ENCODE measurements around the gene PBRM1. TPM values are rescaled to one million over a fixed set of nuclear protein-coding genes. Genes with fewer than 3 reads are reported as not detected.

The PBRM1 gene
- total and polyA plus RNA-seq, 8 donors: 6.0 to 130 (median 64.9) TPM

DNA sequence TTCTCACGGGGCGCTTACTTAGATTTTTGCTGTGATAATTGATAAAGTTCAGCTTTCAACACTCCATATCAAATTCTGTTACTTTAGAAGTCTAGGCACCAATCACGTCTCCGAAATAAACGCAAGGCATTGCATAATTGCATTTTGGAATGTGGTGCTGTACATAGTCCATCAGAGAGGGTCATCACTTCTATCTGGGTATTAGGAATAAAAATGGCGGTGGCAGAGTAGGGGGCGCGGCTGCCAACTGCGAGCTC lies 149.7 kb downstream of the PBRM1 start:
- Histone ChIP-seq H3K4me3 (peak overlapping the region; percentile 19 to 80 (median 50)), H3K36me3 (peaks cover 0 to 13% (median 7%) of the 10 kb centered on the region in 4 donors), H3K4me1 (peaks cover 43 to 82% (median 71%) of the 10 kb centered on the region in 4 donors), H3K27ac (peak overlapping the region in 3 of 5 donors; percentile 89 to 96 (median 89)), H3K27me3 (peaks cover 0 to 13% (median 0%) of the 10 kb centered on the region in 3 donors), H3K9me3 (no peaks in the 10 kb centered on the region)
- DNase-seq: no peak
- WGBS, 5 donors: 5 to 13% (median 10%) methylated on average over 9 of the region's 9 CpGs
- no peak for TF ChIP-seq EP300 (IDR thresholded peaks at IDR 0.05)
- no peak for TF ChIP-seq POLR2AphosphoS5 (IDR thresholded peaks at IDR 0.05)
- TF ChIP-seq POLR2A (IDR thresholded peaks at IDR 0.05): no peak
- TF ChIP-seq, protein P1, sequence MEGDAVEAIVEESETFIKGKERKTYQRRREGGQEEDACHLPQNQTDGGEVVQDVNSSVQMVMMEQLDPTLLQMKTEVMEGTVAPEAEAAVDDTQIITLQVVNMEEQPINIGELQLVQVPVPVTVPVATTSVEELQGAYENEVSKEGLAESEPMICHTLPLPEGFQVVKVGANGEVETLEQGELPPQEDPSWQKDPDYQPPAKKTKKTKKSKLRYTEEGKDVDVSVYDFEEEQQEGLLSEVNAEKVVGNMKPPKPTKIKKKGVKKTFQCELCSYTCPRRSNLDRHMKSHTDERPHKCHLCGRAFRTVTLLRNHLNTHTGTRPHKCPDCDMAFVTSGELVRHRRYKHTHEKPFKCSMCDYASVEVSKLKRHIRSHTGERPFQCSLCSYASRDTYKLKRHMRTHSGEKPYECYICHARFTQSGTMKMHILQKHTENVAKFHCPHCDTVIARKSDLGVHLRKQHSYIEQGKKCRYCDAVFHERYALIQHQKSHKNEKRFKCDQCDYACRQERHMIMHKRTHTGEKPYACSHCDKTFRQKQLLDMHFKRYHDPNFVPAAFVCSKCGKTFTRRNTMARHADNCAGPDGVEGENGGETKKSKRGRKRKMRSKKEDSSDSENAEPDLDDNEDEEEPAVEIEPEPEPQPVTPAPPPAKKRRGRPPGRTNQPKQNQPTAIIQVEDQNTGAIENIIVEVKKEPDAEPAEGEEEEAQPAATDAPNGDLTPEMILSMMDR (IDR thresholded peaks at IDR 0.05): no peak
- intact Hi-C loops (cut with DNase I; ENCODE audit: low total_unique reads): no loop called here

DNA sequence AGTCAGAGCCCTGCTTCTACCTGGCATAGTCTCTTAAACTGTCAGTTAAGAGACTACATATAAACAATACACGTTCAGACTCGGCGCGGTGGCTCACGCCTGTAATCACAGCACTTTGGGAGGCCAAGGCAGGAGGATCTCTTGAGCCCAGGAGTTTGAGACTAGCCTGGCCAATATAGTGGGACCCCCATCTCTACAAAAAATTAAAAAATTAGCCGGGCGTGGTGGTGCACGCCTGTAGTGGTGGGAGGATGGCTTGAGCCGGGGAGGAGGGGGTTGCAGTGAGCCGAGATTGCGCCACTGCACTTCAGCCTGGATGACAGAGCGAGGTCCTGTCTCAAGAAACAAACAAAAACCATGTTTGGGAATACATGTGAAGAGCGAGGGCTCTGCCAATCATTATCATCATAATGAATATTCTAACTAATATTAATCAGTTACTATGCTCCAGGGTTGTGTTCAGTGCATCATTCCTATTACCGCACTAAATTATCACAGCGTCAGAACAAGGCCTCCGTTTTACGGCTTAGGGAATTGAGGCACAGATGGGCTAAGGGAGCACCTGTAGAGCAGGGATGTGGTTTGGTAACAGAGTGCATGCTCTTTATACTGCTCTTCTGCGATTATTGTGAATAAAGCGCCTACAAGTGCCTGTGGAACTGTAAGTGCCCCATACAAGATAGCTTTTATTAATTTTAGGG lies 150.2 kb downstream of the PBRM1 start:
- DNase-seq: peak in 1 of 2 donors; percentile 8
- peak overlapping the region in 3 of 5 donors; percentile 89 to 96 (median 89) for H3K27ac ChIP-seq
- H3K27me3 ChIP-seq: peaks cover 0 to 13% (median 0%) of the 10 kb centered on the region in 3 donors
- peaks cover 43 to 85% (median 70%) of the 10 kb centered on the region in 4 donors for H3K4me1 ChIP-seq
- intact Hi-C loops (cut with DNase I; ENCODE audit: low total_unique reads): no loop called here
- 87 to 91% (median 91%) methylated on average over 19 of the region's 19 CpGs for WGBS, 5 donors
- peak overlapping the region; percentile 19 to 80 (median 50) for H3K4me3 ChIP-seq
- H3K36me3 ChIP-seq: peaks cover 0 to 8% (median 2%) of the 10 kb centered on the region in 4 donors
- H3K9me3 ChIP-seq: no peaks in the 10 kb centered on the region
- TF ChIP-seq POLR2A (IDR thresholded peaks at IDR 0.05) (no peak), EP300 (IDR thresholded peaks at IDR 0.05) (no peak), POLR2AphosphoS5 (IDR thresholded peaks at IDR 0.05) (no peak)
- TF ChIP-seq, protein P1 (IDR thresholded peaks at IDR 0.05): no peak

- intact Hi-C loops (cut with DNase I; ENCODE audit: low total_unique reads): no loop called here
- WGBS, 5 donors: 47 to 60% (median 56%) methylated on average over 43 to 57 of the region's 57 CpGs
- H3K36me3 ChIP-seq: no peaks in the 10 kb centered on the region
- H3K4me1 ChIP-seq: peaks cover 38 to 84% (median 68%) of the 10 kb centered on the region in 4 donors
- peaks cover 0 to 13% (median 0%) of the 10 kb centered on the region in 3 donors for H3K27me3 ChIP-seq
- TF ChIP-seq POLR2AphosphoS5 (IDR thresholded peaks at IDR 0.05) (no peak), EP300 (IDR thresholded peaks at IDR 0.05) (no peak), POLR2A (IDR thresholded peaks at IDR 0.05) (no peak)
- TF ChIP-seq, protein P1 (IDR thresholded peaks at IDR 0.05): no peak
- DNase-seq: peak; percentile 30 to 78
- peak overlapping the region; percentile 64 to 70 (median 64) for H3K4me3 ChIP-seq
- H3K9me3 ChIP-seq: no peaks in the 10 kb centered on the region
- peak overlapping the region; percentile 29 to 89 (median 82) for H3K27ac ChIP-seq
Measured at GRCh38 chr3:52534281-52535183, 151.2 kb downstream of the PBRM1 start.

DNA sequence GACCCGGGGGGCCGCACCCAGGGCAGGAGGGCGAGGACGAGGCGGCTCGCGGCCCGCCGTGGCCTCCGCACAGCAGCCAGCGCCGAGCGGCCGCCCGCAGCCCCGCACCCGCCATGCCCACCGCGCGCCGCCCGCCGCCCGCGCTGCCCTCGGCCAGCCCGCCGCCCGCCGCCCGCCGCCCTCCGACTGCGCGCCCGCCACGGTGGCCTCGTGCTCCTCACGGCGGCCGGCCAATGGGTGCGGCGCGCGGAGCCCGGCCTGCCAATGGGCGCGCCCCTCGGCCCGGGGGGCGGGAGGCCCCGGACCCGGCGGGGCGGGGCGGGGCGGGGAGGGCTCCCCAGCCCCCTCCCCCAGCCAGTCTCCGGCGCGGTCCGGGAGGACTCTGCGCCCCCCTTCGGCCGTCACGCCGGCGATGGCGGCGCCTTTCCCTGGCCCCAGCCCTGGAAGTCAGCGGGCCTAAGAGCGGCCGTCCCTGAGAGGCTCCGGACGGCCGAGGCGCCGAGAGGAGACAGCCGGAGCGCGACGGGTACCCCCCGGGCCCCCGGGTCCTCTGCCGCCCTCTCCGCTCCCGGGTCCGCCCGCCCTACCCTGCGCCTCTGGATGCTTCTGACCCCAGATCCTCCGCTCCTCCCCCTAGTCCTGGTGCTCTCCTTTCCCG lies 152.0 kb downstream of the PBRM1 start, which contains the start of gene NT5DC2:
Gene NT5DC2 (minus strand): TSS at position 235 of the 658 bp plus-strand sequence. CDS start 120 bp downstream, at position 115.
- H3K4me3 ChIP-seq: peak within 1 kb of the TSS; percentile 64 to 77 (median 65)
- TF ChIP-seq EP300 (IDR thresholded peaks at IDR 0.05): no peak
- TF ChIP-seq, protein P1 (IDR thresholded peaks at IDR 0.05): no peak
- TF ChIP-seq POLR2A (IDR thresholded peaks at IDR 0.05): no peak
- no peak for TF ChIP-seq POLR2AphosphoS5 (IDR thresholded peaks at IDR 0.05)
- peaks cover 37 to 78% (median 60%) of the 10 kb centered on the region in 4 donors for H3K4me1 ChIP-seq
- WGBS, 5 donors: 2 to 9% (median 2%) methylated on average over 9 to 88 of the region's 91 CpGs
- H3K9me3 ChIP-seq: no peaks in the 10 kb centered on the region
- H3K36me3 ChIP-seq: peaks cover 0 to 5% (median 3%) of the 10 kb centered on the region in 4 donors
- DNase-seq: peak; percentile 80 to 93
- peaks cover 0 to 13% (median 0%) of the 10 kb centered on the region in 3 donors for H3K27me3 ChIP-seq
- intact Hi-C loops (cut with DNase I; ENCODE audit: low total_unique reads): no loop called here
- H3K27ac ChIP-seq: peak within 1 kb of the TSS; percentile 29 to 89 (median 82)

Measured in stomach (tissue), 9 donors.